Measurements from ENCODE around the gene TGFA. TPM values are rescaled to one million over a fixed set of nuclear protein-coding genes. Genes with fewer than 3 reads are reported as not detected.
A peak's percentile ranks its signal among the peaks of the same experiment; 100 is the strongest.

TGFA gene
- total RNA-seq, 2 experiments from 2014 or later = not detected

GRCh38 chr2:70570041-70570661 lies 16.5 kb upstream of the TGFA start:
- Histone ChIP-seq H2AFZ (ENCODE audit: low read length) (no peak overlapping the region), H3K4me3 (ENCODE audit: low read depth, low read length, poor library complexity, severe bottlenecking) (no peak overlapping the region), H4K20me1 (ENCODE audit: insufficient read depth, low read length) (no peaks in the 10 kb centered on the region), H3K27ac (ENCODE audit: low read depth, low read length, poor library complexity, severe bottlenecking) (no peak overlapping the region), H3K9me3 (ENCODE audit: low read length) (no peaks in the 10 kb centered on the region), H3K4me1 (ENCODE audit: insufficient read depth, low read length, poor library complexity, severe bottlenecking) (no peaks in the 10 kb centered on the region), H3K4me2 (ENCODE audit: low read length) (no peak overlapping the region), H3K9me2 (ENCODE audit: insufficient read depth, low read length) (no peaks in the 10 kb centered on the region), H3K79me2 (ENCODE audit: insufficient read depth, low read depth, low read length) (no peaks in the 10 kb centered on the region), H3K36me3 (ENCODE audit: insufficient read depth, low read length) (no peaks in the 10 kb centered on the region)
- ChIA-PET CTCF (ENCODE audit: unreplicated experiment) (no interaction called here), POLR2A (no interaction called here)
- no TSS peak for BruUV-seq (replicated peaks)
- no peak for DNase-seq (ENCODE audit: low spot score)
- TF ChIP-seq EZH2phosphoT487 (IDR thresholded peaks at IDR 0.05; ENCODE audit: borderline replicate concordance, low read depth, low read length) (no peak), CTCF (conservative IDR thresholded peaks at IDR 0.05; ENCODE audit: low read length) (no peak)
- intact Hi-C loops (cut with micrococcal nuclease; ENCODE audit: unreplicated experiment) = no loop called here

- H3K9me3 ChIP-seq (ENCODE audit: low read length) = no peaks in the 10 kb centered on the region
- no peak overlapping the region for H3K4me2 ChIP-seq (ENCODE audit: low read length)
- POLR2A ChIA-PET = no interaction called here
- H3K9me2 ChIP-seq (ENCODE audit: insufficient read depth, low read length) = no peaks in the 10 kb centered on the region
- no peak overlapping the region for H3K27ac ChIP-seq (ENCODE audit: low read depth, low read length, poor library complexity, severe bottlenecking)
- no peak overlapping the region for H3K4me3 ChIP-seq (ENCODE audit: low read depth, low read length, poor library complexity, severe bottlenecking)
- CTCF ChIA-PET (ENCODE audit: unreplicated experiment) = no interaction called here
- TF ChIP-seq CTCF (conservative IDR thresholded peaks at IDR 0.05; ENCODE audit: low read length) (no peak), EZH2phosphoT487 (IDR thresholded peaks at IDR 0.05; ENCODE audit: borderline replicate concordance, low read depth, low read length) (no peak)
- no peaks in the 10 kb centered on the region for H3K4me1 ChIP-seq (ENCODE audit: insufficient read depth, low read length, poor library complexity, severe bottlenecking)
- H3K79me2 ChIP-seq (ENCODE audit: insufficient read depth, low read depth, low read length) = no peaks in the 10 kb centered on the region
- DNase-seq (ENCODE audit: low spot score) = no peak
- no TSS peak for BruUV-seq (replicated peaks)
- no peaks in the 10 kb centered on the region for H4K20me1 ChIP-seq (ENCODE audit: insufficient read depth, low read length)
- intact Hi-C loops (cut with micrococcal nuclease; ENCODE audit: unreplicated experiment) = no loop called here
- H3K36me3 ChIP-seq (ENCODE audit: insufficient read depth, low read length) = no peaks in the 10 kb centered on the region
- no peak overlapping the region for H2AFZ ChIP-seq (ENCODE audit: low read length)
These were observed 15.9 kb upstream of the TGFA start for GRCh38 chr2:70569559-70569958.

GRCh38 chr2:70566906-70567305 lies 13.3 kb upstream of the TGFA start:
- BruUV-seq (replicated peaks) = no TSS peak
- Histone ChIP-seq H3K9me3 (ENCODE audit: low read length) (no peaks in the 10 kb centered on the region), H4K20me1 (ENCODE audit: insufficient read depth, low read length) (no peaks in the 10 kb centered on the region), H3K4me1 (ENCODE audit: insufficient read depth, low read length, poor library complexity, severe bottlenecking) (no peaks in the 10 kb centered on the region), H3K4me3 (ENCODE audit: low read depth, low read length, poor library complexity, severe bottlenecking) (no peak overlapping the region), H3K4me2 (ENCODE audit: low read length) (no peak overlapping the region), H3K9me2 (ENCODE audit: insufficient read depth, low read length) (no peaks in the 10 kb centered on the region), H3K27ac (ENCODE audit: low read depth, low read length, poor library complexity, severe bottlenecking) (no peak overlapping the region), H2AFZ (ENCODE audit: low read length) (no peak overlapping the region), H3K79me2 (ENCODE audit: insufficient read depth, low read depth, low read length) (no peaks in the 10 kb centered on the region), H3K36me3 (ENCODE audit: insufficient read depth, low read length) (no peaks in the 10 kb centered on the region)
- TF ChIP-seq EZH2phosphoT487 (IDR thresholded peaks at IDR 0.05; ENCODE audit: borderline replicate concordance, low read depth, low read length) = no peak
- TF ChIP-seq CTCF (conservative IDR thresholded peaks at IDR 0.05; ENCODE audit: low read length) = 0 out of 2 replicates have a peak, but pooled peaks have one; percentile 21
- intact Hi-C loops (cut with micrococcal nuclease; ENCODE audit: unreplicated experiment) = no loop called here
- DNase-seq (ENCODE audit: low spot score) = no peak
- ChIA-PET POLR2A (no interaction called here), CTCF (ENCODE audit: unreplicated experiment) (no interaction called here)
